Trophoblast cell (in vitro differentiated cells and primary cell): ENCODE data around the gene NFIX. TPM values are rescaled to one million over a fixed set of nuclear protein-coding genes. Genes with fewer than 3 reads are reported as not detected.

Source experiments
- DNase-seq, 2 donors: peaks; one replicate each; pipeline ENCODE4 v3.0.0-alpha.2; 2016
- H2AFZ ChIP-seq: 2 replicates; pipeline ENCODE4 v1.6.1; 2013; ENCODE audit warnings: low read length, moderate library complexity, mild to moderate bottlenecking; ENCODE audit not compliant: insufficient read depth, poor library complexity
- H2AK5ac ChIP-seq: 2 replicates; pipeline ENCODE4 v1.6.1; 2013; ENCODE audit warnings: mild to moderate bottlenecking, low read length
- H2BK120ac ChIP-seq: 2 replicates; pipeline ENCODE4 v1.6.1; 2013; ENCODE audit warnings: low read length, mild to moderate bottlenecking, moderate library complexity; ENCODE audit not compliant: insufficient read depth, poor library complexity
- H2BK12ac ChIP-seq: 2 replicates; pipeline ENCODE4 v1.6.1; 2013; ENCODE audit warnings: mild to moderate bottlenecking, low read length, moderate library complexity
- H2BK5ac ChIP-seq: 2 replicates; pipeline ENCODE4 v1.6.1; 2013; ENCODE audit warnings: low read length, low read depth, moderate library complexity, mild to moderate bottlenecking; ENCODE audit not compliant: poor library complexity
- H3K14ac ChIP-seq: 2 replicates; pipeline ENCODE4 v1.6.1; 2013; ENCODE audit warnings: mild to moderate bottlenecking, low read length
- H3K18ac ChIP-seq: 2 replicates; pipeline ENCODE4 v1.6.1; 2013; ENCODE audit warnings: mild to moderate bottlenecking, low read length
- H3K23ac ChIP-seq: 2 replicates; pipeline ENCODE4 v1.6.1; 2013; ENCODE audit warnings: low read length
- H3K27ac ChIP-seq: 2 replicates; pipeline ENCODE4 v1.5.1; 2013; ENCODE audit warnings: low read depth, mild to moderate bottlenecking, inconsistent platforms, low read length, moderate library complexity
- H3K27me3 ChIP-seq: 2 replicates; pipeline ENCODE4 v1.6.1; 2013; ENCODE audit warnings: inconsistent platforms, mild to moderate bottlenecking, low read length, moderate library complexity; ENCODE audit not compliant: insufficient read depth
- H3K36me3 ChIP-seq, 2 experiments: 1 replicate in 1 of 2; 2 replicates in 1 of 2; pipeline ENCODE4 v1.6.1; 2013; ENCODE audit warnings: low read length in 2 of 2, mild to moderate bottlenecking in 2 of 2, moderate library complexity in 1 of 2; ENCODE audit not compliant: insufficient read depth in 2 of 2, control insufficient read depth in 1 of 2
- H3K4ac ChIP-seq: 2 replicates; pipeline ENCODE4 v1.6.1; 2013; ENCODE audit warnings: low read depth, mild to moderate bottlenecking, low read length, moderate library complexity
- H3K4me1 ChIP-seq, 2 experiments: 1 replicate in 1 of 2; 2 replicates in 1 of 2; pipeline ENCODE4 v1.6.1; 2013; ENCODE audit warnings: low read length in 2 of 2, mild to moderate bottlenecking in 2 of 2, moderate library complexity in 1 of 2; ENCODE audit not compliant: insufficient read depth in 2 of 2, control insufficient read depth in 1 of 2
- H3K4me2 ChIP-seq: 2 replicates; pipeline ENCODE4 v1.6.1; 2013; ENCODE audit warnings: inconsistent platforms, mild to moderate bottlenecking, low read length, moderate library complexity
- H3K4me3 ChIP-seq: 2 replicates; pipeline ENCODE4 v1.5.1; 2013; ENCODE audit warnings: mild to moderate bottlenecking, low read depth, low read length, inconsistent platforms
- H3K79me1 ChIP-seq: one replicate; pipeline ENCODE4 v1.6.1; 2013; ENCODE audit warnings: low read length
- H3K79me2 ChIP-seq: 2 replicates; pipeline ENCODE4 v1.6.1; 2013; ENCODE audit warnings: low read length, mild to moderate bottlenecking; ENCODE audit not compliant: control insufficient read depth, insufficient read depth, poor library complexity
- H3K9ac ChIP-seq: 2 replicates; pipeline ENCODE4 v1.6.1; 2013; ENCODE audit warnings: mild to moderate bottlenecking, low read length
- H3K9me3 ChIP-seq: 2 replicates; pipeline ENCODE4 v1.6.1; 2013; ENCODE audit warnings: low read depth, mild to moderate bottlenecking, control low read depth, inconsistent platforms, low read length; ENCODE audit not compliant: insufficient read depth
- H4K12ac ChIP-seq: 2 replicates; pipeline ENCODE4 v1.6.1; 2013; ENCODE audit warnings: low read depth, mild to moderate bottlenecking, low read length, moderate library complexity
- H4K8ac ChIP-seq: 2 replicates; pipeline ENCODE4 v1.6.1; 2013; ENCODE audit warnings: low read depth, mild to moderate bottlenecking, low read length, moderate library complexity
- H4K91ac ChIP-seq: one replicate; pipeline ENCODE4 v1.6.1; 2013; ENCODE audit warnings: low read depth, mild to moderate bottlenecking, low read length, moderate library complexity
- WGBS: extraction: QIAGEN DNeasy Blood & Tissue Kit; methylation state at CpG from one replicate; pipeline ENCODE4 v1.1.7; 2013; ENCODE audit warnings: missing lambda C conversion rate; ENCODE audit not compliant: insufficient read length, insufficient coverage; ENCODE audit errors: extremely low coverage; 5-methylcytosine and 5-hydroxymethylcytosine counted together
- polyA plus RNA-seq: library from polyadenylated mRNA; stranded (reverse); fragments of 200-250 nt; gene quantifications from 2 replicates; pipeline ENCODE4 v1.2.3, GENCODE V29; 2013

Gene NFIX
- 0.03 and 0.04 TPM in 2 replicates for polyA plus RNA-seq

- Histone ChIP-seq H3K27ac (no peak within 1 kb of the TSS), H3K27me3 (peaks cover 50% of the 10 kb centered on the region), H4K12ac (no peak within 1 kb of the TSS), H3K4me1 (peaks cover 0 to 6% of the 10 kb centered on the region in 2 experiments), H3K36me3 (no peaks in the 10 kb centered on the region), H4K91ac (no peak within 1 kb of the TSS), H3K4me2 (peak within 1 kb of the TSS; percentile 63), H2BK12ac (no peak within 1 kb of the TSS), H3K4ac (no peak within 1 kb of the TSS), H3K79me1 (no peaks in the 10 kb centered on the region), H2AFZ (no peak within 1 kb of the TSS), H4K8ac (no peak within 1 kb of the TSS), H3K18ac (no peak within 1 kb of the TSS), H3K79me2 (no peaks in the 10 kb centered on the region), H2AK5ac (no peak within 1 kb of the TSS), H3K4me3 (peak within 1 kb of the TSS; percentile 60), H2BK5ac (no peak within 1 kb of the TSS), H3K14ac (no peak within 1 kb of the TSS), H2BK120ac (no peak within 1 kb of the TSS), H3K23ac (peak within 1 kb of the TSS; percentile 64), H3K9ac (peak within 1 kb of the TSS; percentile 45), H3K9me3 (peaks cover 29% of the 10 kb centered on the region)
- DNase-seq, result peak in 1 of 2 donors; percentile 60
- WGBS, result no CpG with 5 or more reads among the region's 84 CpGs
Observed at GRCh38 chr19:12994701-12995595, at the start of gene NFIX. Gene NFIX, plus strand, starts transcription at chr19:12995475. Its CDS starts 363 bp downstream, at chr19:12995838.

DNA sequence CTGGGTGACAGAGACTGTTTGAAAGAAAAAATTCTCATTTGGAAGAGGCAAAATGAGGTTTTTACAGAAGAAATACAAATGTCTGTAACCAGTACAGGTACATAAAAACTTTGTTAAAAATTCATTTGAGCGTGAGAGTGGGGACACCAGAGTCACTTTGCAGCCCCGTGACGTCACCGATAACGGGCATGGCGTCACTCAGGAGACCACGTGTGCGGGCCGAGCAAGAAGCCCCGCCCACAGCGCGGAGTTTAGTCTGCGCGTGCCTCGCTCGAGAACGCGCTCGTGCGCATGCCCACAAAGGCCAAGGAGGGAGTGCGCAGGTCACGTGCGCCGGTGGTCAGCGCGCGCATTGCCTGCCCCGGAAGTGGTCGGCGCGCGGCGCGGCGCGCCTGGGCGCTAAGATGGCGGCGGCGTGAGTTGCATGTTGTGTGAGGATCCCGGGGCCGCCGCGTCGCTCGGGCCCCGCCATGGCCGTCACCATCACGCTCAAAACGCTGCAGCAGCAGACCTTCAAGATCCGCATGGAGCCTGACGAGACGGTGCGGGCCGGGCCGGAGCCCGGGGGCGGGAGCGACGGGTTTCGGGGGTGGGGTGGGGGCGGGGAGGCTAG, 49.7 kb upstream of the NFIX start, which contains the start of gene RAD23A:
RAD23A (plus strand) TSS at position 384 of the 613 bp plus-strand sequence; CDS start at position 471, 87 bp downstream.
- WGBS, result no CpG with 5 or more reads among the region's 62 CpGs
- Histone ChIP-seq H3K27me3 (no peaks in the 10 kb centered on the region), H3K9ac (peak within 1 kb of the TSS; percentile 98), H4K8ac (peak within 1 kb of the TSS; percentile 79), H3K9me3 (peaks cover 2% of the 10 kb centered on the region), H3K23ac (no peak within 1 kb of the TSS), H2AFZ (peak within 1 kb of the TSS; percentile 43), H3K36me3 (peaks cover 64 to 68% of the 10 kb centered on the region in 2 experiments), H2BK5ac (peak within 1 kb of the TSS; percentile 84), H3K4me3 (peak within 1 kb of the TSS; percentile 97), H2AK5ac (peak within 1 kb of the TSS; percentile 55), H3K79me2 (peaks cover 4% of the 10 kb centered on the region), H4K91ac (peak within 1 kb of the TSS; percentile 86), H3K4ac (peak within 1 kb of the TSS; percentile 61), H3K4me2 (peak within 1 kb of the TSS; percentile 95), H3K79me1 (peaks cover 8% of the 10 kb centered on the region), H3K18ac (peak within 1 kb of the TSS; percentile 73), H3K27ac (peak within 1 kb of the TSS; percentile 98), H3K4me1 (peaks cover 5 to 10% of the 10 kb centered on the region in 2 experiments), H2BK12ac (no peak within 1 kb of the TSS), H3K14ac (peak within 1 kb of the TSS; percentile 73), H2BK120ac (peak within 1 kb of the TSS; percentile 54), H4K12ac (peak within 1 kb of the TSS; percentile 72)
- peak; percentile 99 to 100 for DNase-seq

- peak overlapping the region; percentile 97 for H3K4me3 ChIP-seq
- H4K91ac ChIP-seq, result peak overlapping the region; percentile 86
- H3K79me2 ChIP-seq, result peaks cover 4% of the 10 kb centered on the region
- H3K79me1 ChIP-seq, result peaks cover 8% of the 10 kb centered on the region
- no peak overlapping the region for H4K12ac ChIP-seq
- H3K9me3 ChIP-seq, result peaks cover 2% of the 10 kb centered on the region
- peak overlapping the region; percentile 98 for H3K27ac ChIP-seq
- no peak overlapping the region for H2BK12ac ChIP-seq
- H2BK5ac ChIP-seq, result peak overlapping the region; percentile 84
- no peak overlapping the region for H2AFZ ChIP-seq
- no peak overlapping the region for H3K18ac ChIP-seq
- peak; percentile 72 to 75 for DNase-seq
- peak overlapping the region; percentile 54 for H2BK120ac ChIP-seq
- H3K27me3 ChIP-seq, result no peaks in the 10 kb centered on the region
- no CpG with 5 or more reads among the region's 40 CpGs for WGBS
- no peak overlapping the region for H2AK5ac ChIP-seq
- no peak overlapping the region for H3K23ac ChIP-seq
- H3K9ac ChIP-seq, result peak overlapping the region; percentile 79
- peak overlapping the region; percentile 73 for H3K14ac ChIP-seq
- peak overlapping the region; percentile 95 for H3K4me2 ChIP-seq
- peaks cover 0 to 8% of the 10 kb centered on the region in 2 experiments for H3K4me1 ChIP-seq
- peaks cover 65 to 68% of the 10 kb centered on the region in 2 experiments for H3K36me3 ChIP-seq
- H3K4ac ChIP-seq, result peak overlapping the region; percentile 13
- H4K8ac ChIP-seq, result peak overlapping the region; percentile 79
Observed at GRCh38 chr19:12946092-12946721, 49.1 kb upstream of the NFIX start.
